Measurements from ENCODE around the gene IKZF2. TPM values are rescaled to one million over a fixed set of nuclear protein-coding genes. Genes with fewer than 3 reads are reported as not detected.
A peak's percentile ranks its signal among the peaks of the same experiment; 100 is the strongest.

IKZF2 gene
- total and polyA plus RNA-seq, 4 donors = 0.35 to 4.7 (median 2.5) TPM

DNA sequence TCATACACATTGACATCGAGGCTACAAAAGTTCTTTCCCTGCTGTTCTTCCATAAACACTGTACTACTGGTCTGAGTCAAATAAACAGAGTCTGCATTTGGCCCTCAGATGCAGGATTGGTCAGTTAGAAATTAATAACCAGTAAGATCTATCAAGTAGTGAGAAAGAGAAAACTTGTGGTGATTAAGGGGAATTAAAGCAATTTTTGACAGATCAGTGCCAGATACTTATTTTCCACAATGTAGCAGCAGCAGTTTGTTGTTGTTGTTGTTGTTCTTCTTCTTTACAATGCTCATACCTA lies 85.0 kb downstream of the IKZF2 start:
- Histone ChIP-seq H3K4me3 (ENCODE audit: low read depth in 1 of 3, low read length in 3 of 3) (peak overlapping the region in 1 of 3 donors; percentile 53), H3K9ac (ENCODE audit: low read depth in 1 of 2, low read length in 2 of 2) (no peak overlapping the region), H3K36me3 (ENCODE audit: control insufficient read depth in 4 of 4, insufficient read depth in 3 of 4, low read depth in 1 of 4, low read length in 3 of 4) (no peaks in the 10 kb centered on the region), H3K27me3 (ENCODE audit: control insufficient read depth in 4 of 4, insufficient read depth in 4 of 4, low read length in 3 of 4) (no peaks in the 10 kb centered on the region), H3K4me1 (ENCODE audit: control insufficient read depth in 4 of 4, insufficient read depth in 4 of 4, low read length in 3 of 4) (peaks cover 0 to 7% (median 5%) of the 10 kb centered on the region in 4 donors), H3K27ac (ENCODE audit: low read depth in 1 of 2, low read length in 2 of 2) (peak overlapping the region in 1 of 2 donors; percentile 30), H3K9me3 (ENCODE audit: control insufficient read depth in 4 of 4, low read length in 3 of 4) (no peaks in the 10 kb centered on the region)
- peak; percentile 0 to 4 for TF ChIP-seq RXRA (IDR thresholded peaks at IDR 0.05)
- no peak for TF ChIP-seq GABPA (IDR thresholded peaks at IDR 0.05 in 1 of 2, conservative IDR thresholded peaks at IDR 0.05 in 1 of 2)
- TF ChIP-seq FOXA2 (IDR thresholded peaks at IDR 0.05) = no peak
- no peak for DNase-seq (ENCODE audit: low spot score)
- 13% methylated on average over 1 of the region's 1 CpG for WGBS

DNA sequence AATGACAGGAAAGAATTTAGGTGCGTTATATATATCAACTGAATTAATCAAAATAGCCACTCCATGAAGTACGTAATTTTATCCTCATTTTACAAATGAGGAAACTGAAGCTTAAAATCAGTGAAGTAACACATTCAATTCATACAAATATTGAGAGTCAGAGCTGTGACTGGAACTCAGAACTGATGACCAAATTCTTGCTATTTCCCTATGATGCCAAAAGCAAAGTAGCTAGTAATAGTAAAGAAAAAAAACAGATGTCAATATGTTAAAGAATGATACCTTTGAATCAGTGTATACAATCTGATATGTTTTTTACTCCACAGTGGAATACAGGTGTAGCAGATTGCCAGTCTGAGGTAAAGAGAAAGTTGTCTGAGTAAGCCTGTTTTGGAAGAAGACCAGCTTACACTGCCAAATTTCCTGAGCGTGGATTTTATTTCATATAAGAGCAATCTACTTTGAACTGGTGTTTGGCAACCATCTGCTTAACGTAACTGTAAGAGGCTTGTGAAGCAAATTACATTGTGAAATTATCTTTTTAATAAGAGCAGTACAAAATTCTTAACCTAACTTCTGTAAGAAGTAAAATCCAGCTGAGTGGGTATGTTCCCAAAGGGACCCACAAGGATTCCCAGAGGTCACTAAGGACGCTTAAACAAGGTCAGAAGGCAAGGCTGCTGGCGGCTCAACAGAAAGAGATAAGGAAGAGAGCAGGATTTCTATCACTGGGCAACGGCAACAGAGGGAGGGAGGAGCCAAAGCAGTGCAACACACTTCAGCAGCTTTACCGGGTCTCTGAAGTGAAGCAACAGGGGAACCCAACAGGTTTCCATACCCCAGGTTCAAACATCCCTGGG lies 85.6 kb downstream of the IKZF2 start:
- DNase-seq (ENCODE audit: low spot score) = no peak
- H3K27ac ChIP-seq (ENCODE audit: low read depth in 1 of 2, low read length in 2 of 2) = peak overlapping the region in 1 of 2 donors; percentile 30

DNA sequence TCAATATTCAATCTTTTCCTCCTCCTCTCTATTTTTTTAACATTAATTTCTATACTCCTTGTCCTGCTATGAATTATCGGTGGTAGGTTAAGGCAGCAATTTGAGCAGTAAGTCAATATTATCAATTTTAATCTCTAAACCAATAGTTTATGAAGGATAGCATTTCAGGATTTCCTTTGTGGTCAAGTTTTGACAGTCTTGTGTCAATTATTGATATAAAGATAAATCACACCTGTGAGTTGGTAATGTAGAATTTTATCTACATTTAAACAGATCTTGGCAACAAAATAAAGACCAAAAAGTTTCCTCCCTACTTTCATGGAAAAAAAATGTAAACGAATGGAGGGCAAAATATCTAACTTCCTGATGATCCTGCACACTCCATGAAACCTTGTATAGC lies 87.3 kb downstream of the IKZF2 start:
- Histone ChIP-seq H3K4me1 (ENCODE audit: control insufficient read depth in 4 of 4, insufficient read depth in 4 of 4, low read length in 3 of 4) (peaks cover 0 to 7% (median 5%) of the 10 kb centered on the region in 4 donors), H3K27ac (ENCODE audit: low read depth in 1 of 2, low read length in 2 of 2) (no peak overlapping the region), H3K36me3 (ENCODE audit: control insufficient read depth in 4 of 4, insufficient read depth in 3 of 4, low read depth in 1 of 4, low read length in 3 of 4) (no peaks in the 10 kb centered on the region), H3K27me3 (ENCODE audit: control insufficient read depth in 4 of 4, insufficient read depth in 4 of 4, low read length in 3 of 4) (no peaks in the 10 kb centered on the region), H3K4me3 (ENCODE audit: low read depth in 1 of 3, low read length in 3 of 3) (no peak overlapping the region), H3K9ac (ENCODE audit: low read depth in 1 of 2, low read length in 2 of 2) (no peak overlapping the region), H3K9me3 (ENCODE audit: control insufficient read depth in 4 of 4, low read length in 3 of 4) (no peaks in the 10 kb centered on the region)
- DNase-seq (ENCODE audit: low spot score) = no peak
- WGBS = 84% methylated on average over 2 of the region's 2 CpGs
- TF ChIP-seq JUND (IDR thresholded peaks at IDR 0.05) = no peak
- no peak for TF ChIP-seq NR2F2 (IDR thresholded peaks at IDR 0.05)
- TF ChIP-seq YY1 (IDR thresholded peaks at IDR 0.05) = no peak
- TF ChIP-seq FOXA2 (IDR thresholded peaks at IDR 0.05) = no peak
- TF ChIP-seq, protein P1, sequence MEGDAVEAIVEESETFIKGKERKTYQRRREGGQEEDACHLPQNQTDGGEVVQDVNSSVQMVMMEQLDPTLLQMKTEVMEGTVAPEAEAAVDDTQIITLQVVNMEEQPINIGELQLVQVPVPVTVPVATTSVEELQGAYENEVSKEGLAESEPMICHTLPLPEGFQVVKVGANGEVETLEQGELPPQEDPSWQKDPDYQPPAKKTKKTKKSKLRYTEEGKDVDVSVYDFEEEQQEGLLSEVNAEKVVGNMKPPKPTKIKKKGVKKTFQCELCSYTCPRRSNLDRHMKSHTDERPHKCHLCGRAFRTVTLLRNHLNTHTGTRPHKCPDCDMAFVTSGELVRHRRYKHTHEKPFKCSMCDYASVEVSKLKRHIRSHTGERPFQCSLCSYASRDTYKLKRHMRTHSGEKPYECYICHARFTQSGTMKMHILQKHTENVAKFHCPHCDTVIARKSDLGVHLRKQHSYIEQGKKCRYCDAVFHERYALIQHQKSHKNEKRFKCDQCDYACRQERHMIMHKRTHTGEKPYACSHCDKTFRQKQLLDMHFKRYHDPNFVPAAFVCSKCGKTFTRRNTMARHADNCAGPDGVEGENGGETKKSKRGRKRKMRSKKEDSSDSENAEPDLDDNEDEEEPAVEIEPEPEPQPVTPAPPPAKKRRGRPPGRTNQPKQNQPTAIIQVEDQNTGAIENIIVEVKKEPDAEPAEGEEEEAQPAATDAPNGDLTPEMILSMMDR (IDR thresholded peaks at IDR 0.05; ENCODE audit: low read depth, low read length, missing input control) = no peak
- no peak for TF ChIP-seq SP1 (IDR thresholded peaks at IDR 0.05)
- TF ChIP-seq, protein P2, sequence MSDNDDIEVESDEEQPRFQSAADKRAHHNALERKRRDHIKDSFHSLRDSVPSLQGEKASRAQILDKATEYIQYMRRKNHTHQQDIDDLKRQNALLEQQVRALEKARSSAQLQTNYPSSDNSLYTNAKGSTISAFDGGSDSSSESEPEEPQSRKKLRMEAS (IDR thresholded peaks at IDR 0.05) = no peak
- TF ChIP-seq, protein P3, sequence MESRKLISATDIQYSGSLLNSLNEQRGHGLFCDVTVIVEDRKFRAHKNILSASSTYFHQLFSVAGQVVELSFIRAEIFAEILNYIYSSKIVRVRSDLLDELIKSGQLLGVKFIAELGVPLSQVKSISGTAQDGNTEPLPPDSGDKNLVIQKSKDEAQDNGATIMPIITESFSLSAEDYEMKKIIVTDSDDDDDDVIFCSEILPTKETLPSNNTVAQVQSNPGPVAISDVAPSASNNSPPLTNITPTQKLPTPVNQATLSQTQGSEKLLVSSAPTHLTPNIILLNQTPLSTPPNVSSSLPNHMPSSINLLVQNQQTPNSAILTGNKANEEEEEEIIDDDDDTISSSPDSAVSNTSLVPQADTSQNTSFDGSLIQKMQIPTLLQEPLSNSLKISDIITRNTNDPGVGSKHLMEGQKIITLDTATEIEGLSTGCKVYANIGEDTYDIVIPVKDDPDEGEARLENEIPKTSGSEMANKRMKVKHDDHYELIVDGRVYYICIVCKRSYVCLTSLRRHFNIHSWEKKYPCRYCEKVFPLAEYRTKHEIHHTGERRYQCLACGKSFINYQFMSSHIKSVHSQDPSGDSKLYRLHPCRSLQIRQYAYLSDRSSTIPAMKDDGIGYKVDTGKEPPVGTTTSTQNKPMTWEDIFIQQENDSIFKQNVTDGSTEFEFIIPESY (IDR thresholded peaks at IDR 0.05) = no peak
- no peak for TF ChIP-seq HNF4A (conservative IDR thresholded peaks at IDR 0.05)

More for the DNA sequence above, 85.6 kb downstream of the IKZF2 start:
- Histone ChIP-seq H3K9me3 (ENCODE audit: control insufficient read depth in 4 of 4, low read length in 3 of 4) (no peaks in the 10 kb centered on the region), H3K4me1 (ENCODE audit: control insufficient read depth in 4 of 4, insufficient read depth in 4 of 4, low read length in 3 of 4) (peaks cover 0 to 7% (median 5%) of the 10 kb centered on the region in 4 donors), H3K27me3 (ENCODE audit: control insufficient read depth in 4 of 4, insufficient read depth in 4 of 4, low read length in 3 of 4) (no peaks in the 10 kb centered on the region), H3K4me3 (ENCODE audit: low read depth in 1 of 3, low read length in 3 of 3) (peak overlapping the region in 2 of 3 donors; percentile 28 to 53), H3K9ac (ENCODE audit: low read depth in 1 of 2, low read length in 2 of 2) (peak overlapping the region in 1 of 2 donors; percentile 14), H3K36me3 (ENCODE audit: control insufficient read depth in 4 of 4, insufficient read depth in 3 of 4, low read depth in 1 of 4, low read length in 3 of 4) (no peaks in the 10 kb centered on the region)
- TF ChIP-seq, protein P4, sequence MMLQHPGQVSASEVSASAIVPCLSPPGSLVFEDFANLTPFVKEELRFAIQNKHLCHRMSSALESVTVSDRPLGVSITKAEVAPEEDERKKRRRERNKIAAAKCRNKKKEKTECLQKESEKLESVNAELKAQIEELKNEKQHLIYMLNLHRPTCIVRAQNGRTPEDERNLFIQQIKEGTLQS (IDR thresholded peaks at IDR 0.05) = no peak
- TF ChIP-seq NR2F2 (IDR thresholded peaks at IDR 0.05) = no peak
- no peak for TF ChIP-seq RAD21 (IDR thresholded peaks at IDR 0.05)
- TF ChIP-seq HNF4A (conservative IDR thresholded peaks at IDR 0.05) = peak in 1 of 2 donors; percentile 17
- TF ChIP-seq FOXA1 (IDR thresholded peaks at IDR 0.05) = no peak
- no peak for TF ChIP-seq YY1 (IDR thresholded peaks at IDR 0.05)
- TF ChIP-seq EGR1 (IDR thresholded peaks at IDR 0.05; ENCODE audit: low read depth in 2 of 2) = no peak
- TF ChIP-seq RXRA (IDR thresholded peaks at IDR 0.05) = peak; percentile 32 to 37
- TF ChIP-seq GABPA (IDR thresholded peaks at IDR 0.05 in 1 of 2, conservative IDR thresholded peaks at IDR 0.05 in 1 of 2) = no peak
- TF ChIP-seq TAF1 (conservative IDR thresholded peaks at IDR 0.05) = no peak
- TF ChIP-seq FOXA2 (IDR thresholded peaks at IDR 0.05) = no peak
- TF ChIP-seq, protein P2 (IDR thresholded peaks at IDR 0.05) = no peak
- WGBS = 27% methylated on average over 8 of the region's 8 CpGs
